GM06990 (cell line): ENCODE data around the gene NAV3.

Experiments used
- DNase-seq: peaks from one replicate; pipeline ENCODE4 v3.0.0-alpha.2; 2011; ENCODE audit not compliant: insufficient read length; ENCODE audit errors: extremely low read depth
- H3K27me3 ChIP-seq: replicated peaks from 2 replicates; pipeline ENCODE4 v1.6.0; 2011; ENCODE audit warnings: low read length; ENCODE audit not compliant: control insufficient read depth, insufficient read depth
- H3K36me3 ChIP-seq: 2 replicates; pipeline ENCODE4 v1.5.1; 2011; ENCODE audit warnings: low read length; ENCODE audit not compliant: control insufficient read depth, insufficient read depth
- H3K4me3 ChIP-seq: replicated peaks from 2 replicates; pipeline ENCODE4 v1.5.1; 2011; ENCODE audit warnings: low read depth, mild to moderate bottlenecking, control low read depth, low read length
- TF ChIP-seq, protein P1 (sequence below): IDR thresholded peaks from 2 replicates; pipeline ENCODE4 v1.5.1; 2011; ENCODE audit warnings: low read length, control low read depth, mild to moderate bottlenecking, inconsistent platforms; ENCODE audit not compliant: insufficient read depth, poor library complexity, severe bottlenecking

NAV3 gene

DNA sequence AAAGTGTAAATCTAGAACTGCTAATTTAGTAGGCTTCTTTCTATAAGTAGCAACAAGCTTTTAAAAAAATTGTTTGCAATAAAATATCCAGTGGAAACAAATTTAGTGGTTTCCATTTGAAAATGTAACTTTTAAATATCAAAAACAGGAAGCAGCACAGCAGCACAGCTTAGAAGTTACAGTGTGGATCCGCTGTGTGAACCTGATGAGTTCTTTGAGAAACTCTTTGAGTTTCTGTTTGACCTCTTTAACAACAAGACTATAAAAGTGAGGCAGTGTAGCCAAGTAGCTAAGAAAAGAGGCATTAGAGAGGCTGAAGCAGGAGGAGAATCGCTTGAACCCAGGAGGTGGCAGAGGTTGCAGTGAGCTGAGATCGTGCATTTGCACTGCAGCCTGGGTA, 178.3 kb downstream of the NAV3 start:
- Histone ChIP-seq H3K27me3 (no peaks in the 10 kb centered on the region), H3K36me3 (no peaks in the 10 kb centered on the region), H3K4me3 (no peak overlapping the region)
- DNase-seq = no peak
- TF ChIP-seq, protein P1, sequence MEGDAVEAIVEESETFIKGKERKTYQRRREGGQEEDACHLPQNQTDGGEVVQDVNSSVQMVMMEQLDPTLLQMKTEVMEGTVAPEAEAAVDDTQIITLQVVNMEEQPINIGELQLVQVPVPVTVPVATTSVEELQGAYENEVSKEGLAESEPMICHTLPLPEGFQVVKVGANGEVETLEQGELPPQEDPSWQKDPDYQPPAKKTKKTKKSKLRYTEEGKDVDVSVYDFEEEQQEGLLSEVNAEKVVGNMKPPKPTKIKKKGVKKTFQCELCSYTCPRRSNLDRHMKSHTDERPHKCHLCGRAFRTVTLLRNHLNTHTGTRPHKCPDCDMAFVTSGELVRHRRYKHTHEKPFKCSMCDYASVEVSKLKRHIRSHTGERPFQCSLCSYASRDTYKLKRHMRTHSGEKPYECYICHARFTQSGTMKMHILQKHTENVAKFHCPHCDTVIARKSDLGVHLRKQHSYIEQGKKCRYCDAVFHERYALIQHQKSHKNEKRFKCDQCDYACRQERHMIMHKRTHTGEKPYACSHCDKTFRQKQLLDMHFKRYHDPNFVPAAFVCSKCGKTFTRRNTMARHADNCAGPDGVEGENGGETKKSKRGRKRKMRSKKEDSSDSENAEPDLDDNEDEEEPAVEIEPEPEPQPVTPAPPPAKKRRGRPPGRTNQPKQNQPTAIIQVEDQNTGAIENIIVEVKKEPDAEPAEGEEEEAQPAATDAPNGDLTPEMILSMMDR = no peak

DNA sequence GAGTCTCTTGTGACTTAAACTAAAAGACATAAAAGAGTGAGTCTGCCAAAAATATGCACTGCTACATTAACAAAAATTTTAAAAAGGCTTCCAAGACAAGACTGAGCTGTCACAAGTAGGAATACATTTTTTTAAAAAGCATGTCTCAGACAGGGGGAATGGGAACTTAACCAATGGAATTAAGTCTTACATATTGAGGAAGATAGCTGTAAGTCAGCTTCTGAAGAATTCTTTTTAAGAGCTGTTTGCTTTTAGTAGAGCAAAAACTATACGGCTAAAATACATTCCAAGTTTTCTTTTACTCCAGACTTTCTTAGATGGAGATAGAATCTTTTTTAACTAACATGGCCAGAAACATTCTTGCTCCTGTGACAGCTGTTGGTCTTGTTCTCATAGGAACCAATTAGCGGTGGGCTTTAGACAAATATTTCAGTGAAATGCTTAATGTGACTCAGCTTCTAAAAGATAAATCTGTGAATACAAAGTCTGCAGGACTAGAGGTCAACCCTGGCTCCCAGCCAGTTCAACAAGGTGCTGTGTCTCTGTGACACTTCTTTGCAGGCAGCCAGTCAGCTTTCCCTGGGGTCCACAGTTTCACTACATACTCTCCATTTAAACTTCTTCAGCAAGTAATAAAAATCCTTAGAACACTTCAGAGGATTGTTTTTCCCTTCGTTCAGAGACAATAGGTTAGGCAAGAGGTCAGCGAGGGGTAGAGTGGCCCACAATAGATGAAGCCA, 187.6 kb downstream of the NAV3 start:
- H3K4me3 ChIP-seq = no peak overlapping the region
- no peak for DNase-seq
- H3K36me3 ChIP-seq = no peaks in the 10 kb centered on the region
- H3K27me3 ChIP-seq = no peaks in the 10 kb centered on the region
- TF ChIP-seq, protein P1 = no peak

DNA sequence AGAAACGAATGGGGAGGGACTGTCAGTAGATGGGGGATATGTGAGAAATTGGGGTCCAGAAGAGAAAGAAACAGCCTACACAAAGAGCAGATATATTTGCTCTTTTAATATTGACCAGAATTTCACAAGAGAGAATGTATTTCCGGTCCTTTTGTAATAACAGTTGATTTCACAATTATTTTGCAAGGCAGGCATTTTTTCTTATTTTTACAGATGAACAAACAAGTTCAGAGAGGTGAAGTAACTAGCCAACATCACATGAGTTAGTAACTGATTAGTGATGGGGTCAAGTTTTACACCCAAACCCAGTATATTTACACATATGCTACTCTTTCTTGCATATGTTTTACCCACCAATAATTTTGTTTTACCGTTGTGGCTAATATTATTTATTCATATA, 188.2 kb downstream of the NAV3 start:
- TF ChIP-seq, protein P1 = no peak
- Histone ChIP-seq H3K4me3 (no peak overlapping the region), H3K27me3 (no peaks in the 10 kb centered on the region), H3K36me3 (no peaks in the 10 kb centered on the region)
- no peak for DNase-seq

DNA sequence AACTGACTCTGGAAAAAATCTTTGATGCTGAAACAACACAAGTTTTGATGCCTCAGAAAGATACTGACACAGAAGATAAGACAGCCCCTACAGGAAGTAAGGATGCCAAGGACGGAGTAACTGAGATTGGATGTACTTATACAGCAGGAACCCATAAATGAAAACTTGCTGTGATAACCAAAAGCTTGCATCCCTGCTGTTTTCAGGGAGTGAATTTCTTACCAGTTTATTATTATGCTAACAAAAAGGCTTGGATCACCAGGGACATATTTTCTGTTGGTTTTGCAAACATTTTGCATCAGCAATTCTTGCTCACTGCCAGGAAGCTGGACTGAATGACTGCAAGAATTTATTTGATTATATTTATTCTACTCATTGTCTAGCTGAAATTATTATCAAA, 197.7 kb downstream of the NAV3 start:
- TF ChIP-seq, protein P1 = no peak
- Histone ChIP-seq H3K27me3 (no peaks in the 10 kb centered on the region), H3K4me3 (no peak overlapping the region), H3K36me3 (no peaks in the 10 kb centered on the region)
- DNase-seq = no peak

DNA sequence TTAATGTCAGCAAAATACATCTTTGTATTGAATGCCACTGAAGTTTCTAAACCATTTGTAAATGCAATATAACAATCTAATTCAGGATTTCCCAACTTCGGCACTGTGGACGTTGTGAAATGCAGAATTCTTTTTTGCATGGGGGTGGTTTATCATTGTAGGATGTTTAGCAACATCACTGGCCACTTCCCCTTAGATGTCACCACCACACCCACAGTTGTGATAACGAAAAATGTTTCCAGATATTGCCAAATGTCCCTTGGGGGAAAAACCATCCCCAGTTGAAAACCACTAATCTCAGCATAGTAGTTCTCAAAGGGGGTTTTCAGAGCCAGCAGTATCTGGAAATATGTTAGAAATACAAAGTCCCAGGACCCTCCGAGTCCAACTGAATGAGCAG, 203.3 kb downstream of the NAV3 start:
- Histone ChIP-seq H3K36me3 (no peaks in the 10 kb centered on the region), H3K4me3 (no peak overlapping the region), H3K27me3 (no peaks in the 10 kb centered on the region)
- TF ChIP-seq, protein P1 = no peak
- no peak for DNase-seq
